Nephron progenitor cell (in vitro differentiated cells): ENCODE measurements around the gene TRIM71.
"Not testable (repeated sequence)": the region's sequence is repeated elsewhere in the genome, so short reads cannot be mapped to it uniquely, and the experiment has no call there.

Experiments
- DNase-seq: peaks from one replicate; pipeline ENCODE4 v3.0.0; 2021
- H3K27ac Mint-ChIP-seq: 2 replicates; pipeline ENCODE4 v1.8.0; 2021; ENCODE audit warnings: mild to moderate bottlenecking, moderate library complexity, mixed read lengths
- H3K27me3 Mint-ChIP-seq: 2 replicates; pipeline ENCODE4 v1.8.0; 2021; ENCODE audit warnings: mild to moderate bottlenecking, low read depth, mixed read lengths; ENCODE audit not compliant: poor library complexity
- H3K36me3 Mint-ChIP-seq: 2 replicates; pipeline ENCODE4 v1.8.0; 2021; ENCODE audit warnings: low read depth, mixed read lengths
- H3K4me1 Mint-ChIP-seq: 2 replicates; pipeline ENCODE4 v1.8.0; 2021; ENCODE audit warnings: mixed read lengths
- H3K4me3 Mint-ChIP-seq: 2 replicates; pipeline ENCODE4 v1.8.0; 2021; ENCODE audit warnings: mild to moderate bottlenecking, moderate library complexity, mixed read lengths
- H3K9me3 Mint-ChIP-seq: 2 replicates; pipeline ENCODE4 v1.8.0; 2021; ENCODE audit warnings: mild to moderate bottlenecking, moderate library complexity, mixed read lengths
- TF ChIP-seq, protein P1 (sequence below): fragments of 200-600 bp; sonication (generic); IDR thresholded peaks from 2 replicates; pipeline ENCODE4 v1.5.0; 2021; ENCODE audit warnings: antibody characterized with exemption

The TRIM71 gene

GRCh38 chr3:32843510-32844321, 25.9 kb downstream of the TRIM71 start:
- Mint-ChIP-seq H3K27ac (peak overlapping the region; percentile 98), H3K4me3 (peak overlapping the region; percentile 71), H3K4me1 (peaks cover 94% of the 10 kb centered on the region)

DNA sequence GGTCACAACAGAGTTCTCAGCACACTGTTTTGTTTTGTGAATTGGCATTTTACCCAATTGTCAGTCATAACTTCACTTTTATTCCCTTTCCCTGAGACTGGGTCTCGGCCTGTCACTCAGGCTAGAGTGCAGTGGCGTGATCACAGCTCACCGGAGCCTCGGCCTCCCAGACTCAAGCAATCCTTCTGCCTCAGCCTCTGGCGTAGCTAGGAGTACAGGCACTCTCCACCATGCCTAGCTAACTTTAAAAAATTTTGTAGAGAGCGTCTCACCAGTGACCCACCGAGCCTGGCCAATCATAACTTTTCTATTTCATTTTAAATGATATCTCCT, 26.5 kb downstream of the TRIM71 start:
- H3K36me3 Mint-ChIP-seq: no peaks in the 10 kb centered on the region
- H3K9me3 Mint-ChIP-seq: no peaks in the 10 kb centered on the region
- H3K27ac Mint-ChIP-seq: peak overlapping the region; percentile 98
- peaks cover 94% of the 10 kb centered on the region for H3K4me1 Mint-ChIP-seq
- DNase-seq: no peak
- TF ChIP-seq, protein P1, sequence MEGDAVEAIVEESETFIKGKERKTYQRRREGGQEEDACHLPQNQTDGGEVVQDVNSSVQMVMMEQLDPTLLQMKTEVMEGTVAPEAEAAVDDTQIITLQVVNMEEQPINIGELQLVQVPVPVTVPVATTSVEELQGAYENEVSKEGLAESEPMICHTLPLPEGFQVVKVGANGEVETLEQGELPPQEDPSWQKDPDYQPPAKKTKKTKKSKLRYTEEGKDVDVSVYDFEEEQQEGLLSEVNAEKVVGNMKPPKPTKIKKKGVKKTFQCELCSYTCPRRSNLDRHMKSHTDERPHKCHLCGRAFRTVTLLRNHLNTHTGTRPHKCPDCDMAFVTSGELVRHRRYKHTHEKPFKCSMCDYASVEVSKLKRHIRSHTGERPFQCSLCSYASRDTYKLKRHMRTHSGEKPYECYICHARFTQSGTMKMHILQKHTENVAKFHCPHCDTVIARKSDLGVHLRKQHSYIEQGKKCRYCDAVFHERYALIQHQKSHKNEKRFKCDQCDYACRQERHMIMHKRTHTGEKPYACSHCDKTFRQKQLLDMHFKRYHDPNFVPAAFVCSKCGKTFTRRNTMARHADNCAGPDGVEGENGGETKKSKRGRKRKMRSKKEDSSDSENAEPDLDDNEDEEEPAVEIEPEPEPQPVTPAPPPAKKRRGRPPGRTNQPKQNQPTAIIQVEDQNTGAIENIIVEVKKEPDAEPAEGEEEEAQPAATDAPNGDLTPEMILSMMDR: no peak
- H3K4me3 Mint-ChIP-seq: peak overlapping the region; percentile 71
- H3K27me3 Mint-ChIP-seq: no peaks in the 10 kb centered on the region

More at GRCh38 chr3:32843510-32844321, 25.9 kb downstream of the TRIM71 start:
- no peaks in the 10 kb centered on the region for H3K36me3 Mint-ChIP-seq
- peak; percentile 24 for DNase-seq
- H3K27me3 Mint-ChIP-seq: no peaks in the 10 kb centered on the region
- TF ChIP-seq, protein P1: no peak
- H3K9me3 Mint-ChIP-seq: no peaks in the 10 kb centered on the region

- Mint-ChIP-seq H3K4me3 (no peak overlapping the region), H3K27me3 (no peaks in the 10 kb centered on the region), H3K4me1 (peaks cover 94% of the 10 kb centered on the region), H3K27ac (peak overlapping the region; percentile 98), H3K9me3 (no peaks in the 10 kb centered on the region), H3K36me3 (no peaks in the 10 kb centered on the region)
- no peak for DNase-seq
- TF ChIP-seq, protein P1: no peak
These were observed 27.1 kb downstream of the TRIM71 start for GRCh38 chr3:32844914-32845313.

- Mint-ChIP-seq H3K4me1 (peaks cover 94% of the 10 kb centered on the region), H3K27ac (peak overlapping the region; percentile 98)
- not testable (repeated sequence) for H3K4me3 Mint-ChIP-seq, H3K36me3 Mint-ChIP-seq, H3K27me3 Mint-ChIP-seq, DNase-seq, H3K9me3 Mint-ChIP-seq
These were observed 27.7 kb downstream of the TRIM71 start for GRCh38 chr3:32845546-32845945.

- H3K4me1 Mint-ChIP-seq: peaks cover 94% of the 10 kb centered on the region
- H3K27ac Mint-ChIP-seq, H3K36me3 Mint-ChIP-seq, DNase-seq, H3K4me3 Mint-ChIP-seq, H3K27me3 Mint-ChIP-seq, H3K9me3 Mint-ChIP-seq: not testable (repeated sequence)
These were observed 29.2 kb downstream of the TRIM71 start for GRCh38 chr3:32847045-32847444.

DNA sequence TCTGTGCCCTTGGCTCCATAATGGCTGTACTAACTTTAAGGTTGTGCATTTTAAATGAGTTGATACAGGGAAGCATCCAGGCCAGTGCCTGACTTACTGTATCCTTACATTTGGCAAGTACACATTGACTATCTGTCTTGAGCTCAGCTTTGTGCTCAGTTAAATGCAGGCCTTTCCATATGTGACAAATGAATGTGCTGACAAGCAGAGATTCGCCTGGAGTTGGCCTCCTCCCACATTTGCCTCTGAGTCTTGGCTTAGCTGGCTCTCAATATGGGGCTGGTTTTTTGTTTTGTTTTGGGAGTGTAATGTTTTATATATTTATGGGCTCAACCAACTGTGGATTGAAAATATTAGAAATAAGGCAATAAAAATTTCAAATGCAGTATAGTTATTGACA, 29.7 kb downstream of the TRIM71 start:
- peaks cover 12% of the 10 kb centered on the region for H3K36me3 Mint-ChIP-seq
- no peak overlapping the region for H3K4me3 Mint-ChIP-seq
- no peak for DNase-seq
- TF ChIP-seq, protein P1: no peak
- H3K4me1 Mint-ChIP-seq: peaks cover 94% of the 10 kb centered on the region
- H3K9me3 Mint-ChIP-seq: peaks cover 4% of the 10 kb centered on the region
- no peak overlapping the region for H3K27ac Mint-ChIP-seq
- H3K27me3 Mint-ChIP-seq: peaks cover 3% of the 10 kb centered on the region

DNA sequence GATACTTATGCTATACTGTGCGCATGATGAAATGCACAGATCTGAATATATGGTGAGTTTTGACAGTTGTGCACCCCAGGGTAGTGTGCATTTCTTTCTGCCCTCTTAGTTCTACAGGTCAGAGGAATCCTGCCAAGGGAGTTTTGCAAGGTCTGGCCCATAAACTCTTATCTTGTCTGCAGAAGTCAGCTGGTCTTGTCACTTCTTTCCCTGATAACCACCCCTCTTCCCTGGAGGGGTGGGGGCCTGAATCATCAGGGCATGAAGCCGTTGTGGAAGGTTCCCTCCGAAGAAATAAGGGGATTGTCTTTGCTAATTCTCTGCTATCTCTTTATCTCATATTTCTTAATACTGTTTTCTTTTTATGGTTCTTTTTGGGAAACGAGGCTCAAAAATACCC, 30.4 kb downstream of the TRIM71 start:
- peaks cover 5% of the 10 kb centered on the region for H3K9me3 Mint-ChIP-seq
- peaks cover 90% of the 10 kb centered on the region for H3K4me1 Mint-ChIP-seq
- H3K4me3 Mint-ChIP-seq: peak overlapping the region; percentile 33
- H3K27ac Mint-ChIP-seq: peak overlapping the region; percentile 73
- peaks cover 16% of the 10 kb centered on the region for H3K36me3 Mint-ChIP-seq
- DNase-seq: no peak
- TF ChIP-seq, protein P1: no peak
- peaks cover 3% of the 10 kb centered on the region for H3K27me3 Mint-ChIP-seq
